IPS-15b (cell line): ENCODE measurements around the gene GRM5.

ENCODE experiments used
- H3K27me3 ChIP-seq: one replicate; pipeline ENCODE4 v1.6.1; 2013; ENCODE audit warnings: low read length; ENCODE audit not compliant: control insufficient read depth, insufficient read depth
- H3K36me3 ChIP-seq: one replicate; pipeline ENCODE4 v1.6.1; 2013; ENCODE audit warnings: low read length; ENCODE audit not compliant: control insufficient read depth, insufficient read depth
- H3K4me1 ChIP-seq: one replicate; pipeline ENCODE4 v1.6.1; 2013; ENCODE audit warnings: mild to moderate bottlenecking, low read length; ENCODE audit not compliant: control insufficient read depth, insufficient read depth
- H3K4me3 ChIP-seq: one replicate; pipeline ENCODE4 v1.5.1; 2013; ENCODE audit warnings: low read depth, low read length
- H3K9ac ChIP-seq: one replicate; pipeline ENCODE4 v1.6.1; 2013; ENCODE audit warnings: low read depth, mild to moderate bottlenecking, low read length
- H3K9me3 ChIP-seq: one replicate; pipeline ENCODE4 v1.6.1; 2013; ENCODE audit warnings: mild to moderate bottlenecking, low read length; ENCODE audit not compliant: control insufficient read depth, insufficient read depth

GRM5 gene

DNA sequence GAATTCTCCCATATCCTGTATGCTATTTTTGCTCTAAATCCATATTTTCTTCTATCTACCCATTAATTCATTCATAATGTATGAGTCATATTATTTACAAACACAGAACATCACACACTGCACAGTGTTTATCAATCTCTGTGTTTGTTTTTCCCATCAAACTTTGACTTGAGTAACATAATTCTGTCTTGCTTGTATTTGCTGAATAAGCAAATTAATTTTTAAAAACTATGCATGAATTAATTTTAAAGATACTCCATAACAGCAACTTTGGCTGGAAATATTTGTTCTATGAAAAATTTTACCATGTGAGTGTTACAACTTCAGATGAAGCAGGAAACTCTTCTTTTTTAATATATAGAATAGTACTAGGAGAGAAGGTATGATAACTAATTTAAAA is 275.6 kb downstream of the GRM5 start:
- Histone ChIP-seq H3K36me3 (no peaks in the 10 kb centered on the region), H3K4me3 (no peak overlapping the region), H3K9me3 (no peaks in the 10 kb centered on the region), H3K27me3 (no peaks in the 10 kb centered on the region), H3K4me1 (no peaks in the 10 kb centered on the region), H3K9ac (no peak overlapping the region)

GRCh38 chr11:88779577-88779976 is 286.2 kb downstream of the GRM5 start:
- no peak overlapping the region for H3K9ac ChIP-seq
- no peaks in the 10 kb centered on the region for H3K9me3 ChIP-seq
- H3K4me1 ChIP-seq, result no peaks in the 10 kb centered on the region
- no peaks in the 10 kb centered on the region for H3K27me3 ChIP-seq
- no peak overlapping the region for H3K4me3 ChIP-seq
- peaks cover 3% of the 10 kb centered on the region for H3K36me3 ChIP-seq

- Histone ChIP-seq H3K4me1 (no peaks in the 10 kb centered on the region), H3K9me3 (no peaks in the 10 kb centered on the region), H3K4me3 (no peak overlapping the region), H3K36me3 (no peaks in the 10 kb centered on the region), H3K27me3 (no peaks in the 10 kb centered on the region), H3K9ac (no peak overlapping the region)
Observed at GRCh38 chr11:88770475-88771079, 295.2 kb downstream of the GRM5 start.

GRCh38 chr11:88744140-88744539 is 321.6 kb downstream of the GRM5 start:
- Histone ChIP-seq H3K9ac (no peak overlapping the region), H3K36me3 (no peaks in the 10 kb centered on the region), H3K4me1 (no peaks in the 10 kb centered on the region), H3K9me3 (no peaks in the 10 kb centered on the region), H3K27me3 (no peaks in the 10 kb centered on the region), H3K4me3 (no peak overlapping the region)

GRCh38 chr11:88739524-88739923 is 326.3 kb downstream of the GRM5 start:
- no peaks in the 10 kb centered on the region for H3K27me3 ChIP-seq
- no peak overlapping the region for H3K4me3 ChIP-seq
- H3K4me1 ChIP-seq, result no peaks in the 10 kb centered on the region
- no peak overlapping the region for H3K9ac ChIP-seq
- no peaks in the 10 kb centered on the region for H3K9me3 ChIP-seq
- H3K36me3 ChIP-seq, result no peaks in the 10 kb centered on the region

- Histone ChIP-seq H3K9ac (no peak overlapping the region), H3K36me3 (no peaks in the 10 kb centered on the region), H3K9me3 (no peaks in the 10 kb centered on the region), H3K4me3 (no peak overlapping the region), H3K27me3 (no peaks in the 10 kb centered on the region), H3K4me1 (no peaks in the 10 kb centered on the region)
Observed at GRCh38 chr11:88709567-88709966, 356.2 kb downstream of the GRM5 start.

DNA sequence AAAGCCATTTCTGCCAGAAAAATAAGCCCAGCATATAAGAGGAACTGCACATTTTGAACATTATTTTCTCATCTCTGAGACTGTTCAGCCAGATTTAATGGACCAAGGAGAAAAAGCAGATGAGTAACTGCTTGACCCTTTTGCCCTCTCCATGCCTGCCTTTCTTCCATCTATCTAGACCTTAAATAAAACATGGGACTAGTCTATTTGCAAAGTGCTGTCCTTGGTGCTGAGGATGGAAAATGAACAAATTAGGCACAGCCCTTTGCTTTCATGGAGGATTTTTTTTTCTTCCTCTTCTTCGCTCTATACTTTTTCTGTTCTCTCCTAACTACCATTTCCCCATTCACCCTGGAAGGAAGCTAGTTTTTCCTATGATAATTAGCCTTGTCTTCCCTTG is 361.3 kb downstream of the GRM5 start:
- H3K36me3 ChIP-seq, result no peaks in the 10 kb centered on the region
- no peaks in the 10 kb centered on the region for H3K4me1 ChIP-seq

DNA sequence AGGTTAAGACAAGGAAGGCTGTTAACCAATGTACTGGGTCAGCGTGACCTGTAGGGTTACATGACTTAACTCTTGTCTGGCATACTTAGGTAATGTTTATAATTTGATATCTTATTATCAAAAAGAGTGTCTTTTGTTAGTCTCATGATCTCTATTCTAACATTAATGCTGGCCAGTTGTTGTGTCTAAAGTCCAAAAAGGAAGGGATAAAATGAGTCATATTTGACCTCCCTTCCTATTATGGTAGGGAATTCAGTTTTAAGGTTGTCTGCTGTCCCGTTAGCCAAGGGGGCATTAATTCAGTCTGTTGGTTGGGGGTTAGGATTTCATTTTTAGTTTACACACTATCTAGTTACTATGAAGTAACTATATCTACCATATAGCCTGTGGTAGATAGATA is 364.0 kb downstream of the GRM5 start:
- no peaks in the 10 kb centered on the region for H3K4me1 ChIP-seq
- no peak overlapping the region for H3K9ac ChIP-seq
- H3K4me3 ChIP-seq, result no peak overlapping the region
- H3K27me3 ChIP-seq, result no peaks in the 10 kb centered on the region
- H3K36me3 ChIP-seq, result no peaks in the 10 kb centered on the region
- no peaks in the 10 kb centered on the region for H3K9me3 ChIP-seq

More for the DNA sequence above, 361.3 kb downstream of the GRM5 start:
- Histone ChIP-seq H3K9me3 (no peaks in the 10 kb centered on the region), H3K9ac (no peak overlapping the region), H3K27me3 (no peaks in the 10 kb centered on the region), H3K4me3 (no peak overlapping the region)

- Histone ChIP-seq H3K9ac (no peak overlapping the region), H3K27me3 (no peaks in the 10 kb centered on the region), H3K9me3 (no peaks in the 10 kb centered on the region), H3K36me3 (no peaks in the 10 kb centered on the region), H3K4me1 (no peaks in the 10 kb centered on the region), H3K4me3 (no peak overlapping the region)
Observed at GRCh38 chr11:88697139-88697538, 368.6 kb downstream of the GRM5 start.

- Histone ChIP-seq H3K4me1 (no peaks in the 10 kb centered on the region), H3K4me3 (no peak overlapping the region), H3K27me3 (no peaks in the 10 kb centered on the region), H3K9ac (no peak overlapping the region), H3K9me3 (no peaks in the 10 kb centered on the region), H3K36me3 (no peaks in the 10 kb centered on the region)
Observed at GRCh38 chr11:88695689-88696414, 369.9 kb downstream of the GRM5 start.

DNA sequence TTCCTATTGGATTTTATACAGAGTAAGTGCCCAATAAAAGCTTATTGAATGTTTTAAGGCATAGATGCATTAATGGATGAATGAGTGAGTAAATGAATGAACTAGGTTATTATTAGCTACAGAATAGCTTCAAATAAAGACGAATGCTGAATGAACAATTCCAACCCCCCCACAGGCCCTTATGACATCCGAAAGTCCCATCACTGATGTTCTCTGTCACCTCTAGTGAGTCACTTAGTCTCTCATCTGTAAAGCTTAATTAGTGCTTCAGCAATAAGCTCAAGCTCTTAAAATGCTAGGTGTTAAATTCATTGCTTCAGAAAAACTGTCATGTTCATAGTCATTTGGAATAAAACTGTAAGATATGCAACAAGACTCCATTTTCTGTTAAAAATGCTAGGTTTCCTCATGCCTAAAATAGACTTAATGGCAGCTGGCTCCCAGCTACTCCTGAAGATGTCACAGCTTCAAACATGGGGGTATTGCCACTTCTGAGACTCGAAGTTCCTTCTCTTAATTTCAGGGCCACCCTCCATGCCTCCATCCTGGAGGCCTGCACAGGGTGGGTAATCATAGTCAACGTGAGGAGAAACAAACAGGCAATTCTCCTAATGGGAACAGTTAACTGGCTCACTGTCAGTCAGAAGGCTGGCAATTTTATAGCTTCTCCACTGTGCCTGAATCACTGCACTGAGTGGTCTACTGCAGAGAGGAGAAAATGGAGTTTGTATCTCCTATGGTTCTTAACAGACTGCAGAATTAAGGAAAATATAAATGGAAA is 373.3 kb downstream of the GRM5 start:
- Histone ChIP-seq H3K36me3 (no peaks in the 10 kb centered on the region), H3K9me3 (no peaks in the 10 kb centered on the region), H3K4me1 (no peaks in the 10 kb centered on the region), H3K27me3 (no peaks in the 10 kb centered on the region), H3K9ac (no peak overlapping the region), H3K4me3 (no peak overlapping the region)
